Uterus (tissue), 4 donors: ENCODE results near the gene NLRP7. TPM values are rescaled to one million over a fixed set of nuclear protein-coding genes. Genes with fewer than 3 reads are reported as not detected.
"Not testable (repeated sequence)": the region's sequence is repeated elsewhere in the genome, so short reads cannot be mapped to it uniquely, and the experiment has no call there.

ENCODE experiments used
- DNase-seq, 2 donors: peaks; one replicate each; pipeline ENCODE4 v3.0.0-alpha.2; 2019 to 2020
- H3K27ac ChIP-seq, 2 donors: fragments of 200-600 bp; sonication (generic); 1 replicate in 1 of 2; 2 replicates in 1 of 2; pipeline ENCODE4 v1.5.1; 2016 to 2018
- H3K27me3 ChIP-seq, 2 donors: fragments of 200-600 bp; sonication (generic); one replicate each; pipeline ENCODE4 v1.5.1; 2018 to 2019; ENCODE audit warnings: control low read depth in 1 of 2
- H3K36me3 ChIP-seq, 2 donors: fragments of 200-600 bp; sonication (generic); one replicate each; pipeline ENCODE4 v1.5.1; 2019; ENCODE audit warnings: control low read depth in 1 of 2
- H3K4me1 ChIP-seq, 2 donors: fragments of 200-600 bp; sonication (generic); one replicate each; pipeline ENCODE4 v1.5.1; 2018 to 2019; ENCODE audit warnings: control low read depth in 1 of 2
- H3K4me3 ChIP-seq, 2 donors: fragments of 200-600 bp; sonication (generic); 1 replicate in 1 of 2; 2 replicates in 1 of 2; pipeline ENCODE4 v1.5.1; 2018 to 2019; ENCODE audit warnings: mild to moderate bottlenecking in 1 of 2
- H3K9me3 ChIP-seq, 2 donors: fragments of 200-600 bp; sonication (generic); one replicate each; pipeline ENCODE4 v1.5.1; 2019; ENCODE audit warnings: control low read depth in 1 of 2
- CTCF ChIP-seq, 4 experiments: fragments of 200-600 bp in 2 of 4; fragments of 450-650 bp in 2 of 4; sonication (generic) in 2 of 4; IDR thresholded peaks; one replicate each; pipeline ENCODE4 v1.5.1; 2016 to 2019; ENCODE audit warnings: antibody characterized with exemption in 4 of 4, mild to moderate bottlenecking in 2 of 4, moderate library complexity in 1 of 4
- POLR2A ChIP-seq, 2 donors: fragments of 450-650 bp; IDR thresholded peaks; one replicate each; pipeline ENCODE4 v1.6.1; 2016; ENCODE audit warnings: antibody characterized with exemption in 2 of 2, mild to moderate bottlenecking in 1 of 2, moderate library complexity in 1 of 2
- intact Hi-C: fragments of 100-400 bp; cut with DNase I; formaldehyde crosslinking; loops from one replicate; pipeline ENCODE4 v1.15.1; 2023; ENCODE audit warnings: low total_unique reads
- total RNA-seq, 4 donors: library from RNA; depleted of rRNA in 3 of 4; stranded (reverse); fragments of >200 nt in 3 of 4; gene quantifications; one replicate each; pipeline versions ENCODE4 v1.1.0 to v1.2.4, GENCODE V29; 2014 to 2023
- donor health status: DM: yes; HTN: yes; CAD: no.

The NLRP7 gene
- total RNA-seq, 4 donors from 2014 or later: 1.4 TPM; not detected in 3

- TF ChIP-seq CTCF (IDR thresholded peaks at IDR 0.05) (no peak), POLR2A (IDR thresholded peaks at IDR 0.05) (no peak)
- Histone ChIP-seq H3K4me1 (no peaks in the 10 kb centered on the region), H3K27me3 (no peaks in the 10 kb centered on the region), H3K4me3 (no peak overlapping the region), H3K9me3 (no peaks in the 10 kb centered on the region), H3K27ac (no peak overlapping the region), H3K36me3 (no peaks in the 10 kb centered on the region)
- DNase-seq: no peak
- intact Hi-C loops: no loop called here
Measured at GRCh38 chr19:54967611-54968010, 20.3 kb upstream of the NLRP7 start.

GRCh38 chr19:54965055-54965454, 17.7 kb upstream of the NLRP7 start:
- DNase-seq, H3K4me3 ChIP-seq, H3K27ac ChIP-seq, H3K27me3 ChIP-seq, intact Hi-C loops, H3K4me1 ChIP-seq, H3K36me3 ChIP-seq, H3K9me3 ChIP-seq: not testable (repeated sequence)

- intact Hi-C loops: no loop called here
Measured at GRCh38 chr19:54959840-54960239, 12.5 kb upstream of the NLRP7 start.

GRCh38 chr19:54955376-54955775, 8.0 kb upstream of the NLRP7 start:
- no peak for DNase-seq
- intact Hi-C loops: no loop called here
- TF ChIP-seq CTCF (IDR thresholded peaks at IDR 0.05) (no peak), POLR2A (IDR thresholded peaks at IDR 0.05) (no peak)
- H3K4me3 ChIP-seq: no peak overlapping the region
- H3K4me1 ChIP-seq: no peaks in the 10 kb centered on the region
- no peaks in the 10 kb centered on the region for H3K36me3 ChIP-seq
- H3K27me3 ChIP-seq: no peaks in the 10 kb centered on the region
- no peaks in the 10 kb centered on the region for H3K9me3 ChIP-seq
- H3K27ac ChIP-seq: no peak overlapping the region

More at GRCh38 chr19:54959840-54960239, 12.5 kb upstream of the NLRP7 start:
- Histone ChIP-seq H3K9me3 (no peaks in the 10 kb centered on the region), H3K4me1 (no peaks in the 10 kb centered on the region), H3K27me3 (no peaks in the 10 kb centered on the region), H3K36me3 (no peaks in the 10 kb centered on the region), H3K27ac (no peak overlapping the region), H3K4me3 (no peak overlapping the region)
- TF ChIP-seq POLR2A (IDR thresholded peaks at IDR 0.05) (no peak), CTCF (IDR thresholded peaks at IDR 0.05) (no peak)
- DNase-seq: no peak

- H3K27ac ChIP-seq, H3K4me1 ChIP-seq, intact Hi-C loops, H3K27me3 ChIP-seq, H3K4me3 ChIP-seq, DNase-seq, H3K9me3 ChIP-seq, H3K36me3 ChIP-seq: not testable (repeated sequence)
Measured at GRCh38 chr19:54953345-54953713, 6.0 kb upstream of the NLRP7 start.

- H3K4me1 ChIP-seq: no peaks in the 10 kb centered on the region
- H3K27ac ChIP-seq: no peak overlapping the region
- TF ChIP-seq POLR2A (IDR thresholded peaks at IDR 0.05) (no peak), CTCF (IDR thresholded peaks at IDR 0.05) (no peak)
- H3K27me3 ChIP-seq: no peaks in the 10 kb centered on the region
- no peak overlapping the region for H3K4me3 ChIP-seq
- H3K36me3 ChIP-seq: no peaks in the 10 kb centered on the region
- intact Hi-C loops: no loop called here
- no peak for DNase-seq
- H3K9me3 ChIP-seq: no peaks in the 10 kb centered on the region
Measured at GRCh38 chr19:54952591-54953344, 5.4 kb upstream of the NLRP7 start.

- intact Hi-C loops, H3K36me3 ChIP-seq, H3K9me3 ChIP-seq: not testable (repeated sequence)
Measured at GRCh38 chr19:54950580-54950979, 3.2 kb upstream of the NLRP7 start.

More at GRCh38 chr19:54950580-54950979, 3.2 kb upstream of the NLRP7 start:
- not testable (repeated sequence) for H3K4me3 ChIP-seq, H3K27ac ChIP-seq, H3K4me1 ChIP-seq, H3K27me3 ChIP-seq, DNase-seq
